Inflammatory macrophage treated with lipopolysaccharide for 4 hours (primary cell): ENCODE results near the gene HES4.

ENCODE experiments used
- DNase-seq: peaks from one replicate; pipeline ENCODE4 v3.0.0-alpha.2; 2020

HES4 gene, protein sequence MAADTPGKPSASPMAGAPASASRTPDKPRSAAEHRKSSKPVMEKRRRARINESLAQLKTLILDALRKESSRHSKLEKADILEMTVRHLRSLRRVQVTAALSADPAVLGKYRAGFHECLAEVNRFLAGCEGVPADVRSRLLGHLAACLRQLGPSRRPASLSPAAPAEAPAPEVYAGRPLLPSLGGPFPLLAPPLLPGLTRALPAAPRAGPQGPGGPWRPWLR

DNA sequence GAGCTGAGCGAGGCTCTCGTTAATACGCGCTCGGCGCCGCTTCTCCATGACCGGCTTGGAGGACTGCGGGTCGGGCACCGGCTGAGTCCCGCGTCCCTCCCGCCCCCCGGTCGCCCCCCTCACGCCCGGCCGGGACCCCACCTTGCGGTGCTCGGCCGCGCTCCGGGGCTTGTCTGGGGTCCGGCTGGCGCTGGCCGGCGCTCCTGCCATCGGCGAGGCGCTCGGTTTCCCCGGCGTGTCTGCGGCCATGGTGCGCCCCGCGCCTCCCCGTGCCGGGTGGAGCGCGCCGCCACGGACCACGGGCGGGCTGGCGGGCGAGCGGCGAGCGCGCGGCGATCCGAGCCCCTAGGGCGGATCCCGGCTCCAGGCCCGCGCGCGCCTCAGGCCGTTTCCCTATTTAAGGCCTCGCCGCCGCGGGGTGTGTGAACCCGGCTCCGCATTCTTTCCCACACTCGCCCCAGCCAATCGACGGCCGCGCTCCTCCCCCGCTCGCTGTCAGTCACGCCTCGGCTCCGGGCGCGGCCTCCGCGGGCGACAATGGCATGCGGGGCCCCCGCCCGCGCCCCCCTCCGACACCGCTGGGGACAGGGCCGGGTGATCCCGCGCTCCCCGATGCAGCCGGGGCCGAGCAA lies at the start of gene HES4:
Gene HES4, minus strand, starts transcription at position 373 of the 632 bp plus-strand sequence. Its CDS starts 124 bp downstream, at position 249.
- peak; percentile 95 for DNase-seq

DNA sequence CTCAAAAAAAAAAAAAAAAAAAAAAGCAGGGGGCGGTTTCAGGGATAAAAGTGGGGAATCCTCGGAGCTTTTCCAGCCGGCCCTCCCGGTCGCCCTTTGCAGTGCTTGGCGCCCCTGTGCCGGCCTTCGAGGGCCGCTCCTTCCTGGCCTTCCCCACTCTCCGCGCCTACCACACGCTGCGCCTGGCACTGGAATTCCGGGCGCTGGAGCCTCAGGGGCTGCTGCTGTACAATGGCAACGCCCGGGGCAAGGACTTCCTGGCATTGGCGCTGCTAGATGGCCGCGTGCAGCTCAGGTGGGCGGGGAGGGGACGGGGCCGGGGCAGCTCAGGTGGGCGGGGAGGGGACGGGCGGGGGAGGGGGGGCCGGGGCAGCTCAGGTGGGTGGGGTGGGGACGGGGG lies 48.9 kb upstream of the HES4 start:
- DNase-seq: no peak

DNA sequence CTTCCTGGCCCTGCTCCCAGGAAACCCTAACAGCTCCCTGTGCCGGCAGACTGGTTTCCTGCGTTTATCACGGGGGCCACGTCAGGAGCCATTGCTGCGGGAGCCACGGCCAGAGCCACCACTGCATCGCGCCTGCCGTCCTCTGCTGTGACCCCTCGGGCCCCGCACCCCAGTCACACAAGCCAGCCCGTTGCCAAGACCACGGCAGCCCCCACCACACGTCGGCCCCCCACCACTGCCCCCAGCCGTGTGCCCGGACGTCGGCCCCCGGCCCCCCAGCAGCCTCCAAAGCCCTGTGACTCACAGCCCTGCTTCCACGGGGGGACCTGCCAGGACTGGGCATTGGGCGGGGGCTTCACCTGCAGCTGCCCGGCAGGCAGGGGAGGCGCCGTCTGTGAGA lies 48.1 kb upstream of the HES4 start:
- no peak for DNase-seq

DNA sequence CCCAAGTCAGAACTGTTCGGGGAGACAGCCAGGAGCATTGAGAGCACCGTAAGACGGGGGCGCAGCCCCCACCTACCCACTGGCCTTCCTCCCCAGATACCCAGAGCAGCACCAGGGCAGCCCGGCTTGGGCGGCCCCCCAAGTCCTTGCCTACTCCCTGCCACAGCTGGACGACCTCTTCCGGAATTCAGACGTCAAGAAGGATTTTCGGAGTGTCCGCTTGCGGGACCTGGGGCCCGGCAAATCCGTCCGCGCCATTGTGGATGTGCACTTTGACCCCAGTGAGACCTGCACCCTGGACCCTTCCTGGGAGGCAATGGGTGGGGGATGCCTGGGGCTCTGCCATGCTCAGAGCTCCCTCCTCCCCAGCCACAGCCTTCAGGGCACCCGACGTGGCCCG lies 47.5 kb upstream of the HES4 start:
- DNase-seq: no peak

DNA sequence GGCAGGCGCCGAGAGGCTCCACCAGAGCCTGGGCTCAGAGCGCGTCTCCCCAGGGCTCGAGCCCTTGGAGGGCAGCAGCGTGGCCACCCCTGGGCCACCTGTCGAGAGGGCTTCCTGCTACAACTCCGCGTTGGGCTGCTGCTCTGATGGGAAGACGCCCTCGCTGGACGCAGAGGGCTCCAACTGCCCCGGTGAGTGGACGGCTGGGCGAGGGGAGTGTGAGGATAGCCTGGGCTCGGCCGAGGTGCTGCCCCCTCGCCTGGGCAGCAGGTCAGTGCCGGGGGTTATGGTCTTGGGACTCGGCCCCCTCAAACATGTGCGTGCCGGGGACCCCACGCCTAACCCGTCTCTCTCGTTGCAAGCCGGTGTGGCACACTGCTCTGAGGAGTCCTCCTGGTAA lies 46.9 kb upstream of the HES4 start:
- DNase-seq: no peak

DNA sequence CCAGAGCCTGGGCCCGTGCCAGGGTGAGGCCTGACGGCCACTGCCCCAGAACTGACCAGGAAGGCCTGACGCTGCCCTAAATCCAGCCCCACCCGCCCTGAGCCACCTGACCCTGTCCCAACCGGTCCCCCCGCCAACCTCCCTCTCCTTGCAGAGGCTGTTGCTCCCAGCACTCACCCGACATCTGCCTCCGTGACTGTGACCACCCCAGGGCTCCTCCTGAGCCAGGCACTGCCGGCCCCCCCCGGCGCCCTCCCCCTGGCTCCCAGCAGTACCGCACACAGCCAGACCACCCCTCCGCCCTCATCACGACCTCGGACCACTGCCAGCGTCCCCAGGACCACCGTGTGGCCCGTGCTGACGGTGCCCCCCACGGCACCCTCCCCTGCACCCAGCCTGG lies 46.3 kb upstream of the HES4 start:
- DNase-seq: no peak

DNA sequence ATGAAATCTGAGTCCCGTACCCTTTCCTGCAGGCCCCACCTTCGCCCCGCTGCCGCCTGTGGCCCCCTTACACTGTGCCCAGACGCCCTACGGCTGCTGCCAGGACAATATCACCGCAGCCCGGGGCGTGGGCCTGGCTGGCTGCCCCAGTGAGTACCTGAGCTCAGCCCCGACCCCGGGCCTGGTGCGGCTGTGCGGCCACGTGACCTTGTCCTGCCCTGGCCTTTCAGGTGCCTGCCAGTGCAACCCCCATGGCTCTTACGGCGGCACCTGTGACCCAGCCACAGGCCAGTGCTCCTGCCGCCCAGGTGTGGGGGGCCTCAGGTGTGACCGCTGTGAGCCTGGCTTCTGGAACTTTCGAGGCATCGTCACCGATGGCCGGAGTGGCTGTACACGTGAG lies 45.2 kb upstream of the HES4 start:
- DNase-seq: no peak

DNA sequence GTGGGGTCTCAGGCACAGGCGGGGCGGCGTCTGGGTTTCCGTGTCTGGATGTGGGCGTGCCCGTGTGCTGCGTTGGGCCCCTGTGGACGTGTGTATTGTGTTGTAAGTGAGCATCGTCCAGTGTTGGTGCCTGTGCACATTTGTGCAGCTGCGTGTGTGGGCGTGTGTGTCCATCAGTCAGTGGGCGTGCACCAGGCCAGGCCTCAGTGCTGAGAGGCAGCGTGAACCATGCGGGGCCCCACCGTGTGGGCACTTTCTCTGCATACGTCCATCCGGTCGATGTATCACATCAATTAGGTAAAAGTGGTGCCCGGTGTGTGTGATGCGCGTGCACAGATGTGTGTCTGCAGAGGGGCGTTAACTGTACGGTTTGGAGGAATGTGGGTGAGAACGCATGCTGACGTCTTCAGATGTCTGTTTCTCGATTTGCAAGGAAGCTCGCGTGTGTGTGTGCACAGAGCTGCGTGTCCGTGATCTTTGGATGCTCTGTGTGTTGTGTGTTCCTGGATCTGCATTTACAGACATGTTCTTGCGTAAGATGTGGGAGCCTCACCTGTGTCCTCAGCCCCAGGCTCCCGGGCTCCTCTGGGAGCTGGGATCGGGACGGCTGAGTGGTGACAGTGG lies 44.7 kb upstream of the HES4 start:
- DNase-seq: no peak

DNA sequence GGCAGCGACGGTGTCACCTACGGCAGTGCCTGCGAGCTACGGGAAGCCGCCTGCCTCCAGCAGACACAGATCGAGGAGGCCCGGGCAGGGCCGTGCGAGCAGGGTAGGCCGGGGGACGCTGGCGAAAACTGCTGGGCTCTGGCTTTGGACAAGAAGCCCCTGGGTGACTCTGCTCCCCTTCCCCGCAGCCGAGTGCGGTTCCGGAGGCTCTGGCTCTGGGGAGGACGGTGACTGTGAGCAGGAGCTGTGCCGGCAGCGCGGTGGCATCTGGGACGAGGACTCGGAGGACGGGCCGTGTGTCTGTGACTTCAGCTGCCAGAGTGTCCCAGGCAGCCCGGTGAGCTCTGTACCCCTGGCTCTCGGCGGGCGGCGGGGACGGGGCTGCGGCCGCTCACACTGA lies 44.0 kb upstream of the HES4 start:
- no peak for DNase-seq

DNA sequence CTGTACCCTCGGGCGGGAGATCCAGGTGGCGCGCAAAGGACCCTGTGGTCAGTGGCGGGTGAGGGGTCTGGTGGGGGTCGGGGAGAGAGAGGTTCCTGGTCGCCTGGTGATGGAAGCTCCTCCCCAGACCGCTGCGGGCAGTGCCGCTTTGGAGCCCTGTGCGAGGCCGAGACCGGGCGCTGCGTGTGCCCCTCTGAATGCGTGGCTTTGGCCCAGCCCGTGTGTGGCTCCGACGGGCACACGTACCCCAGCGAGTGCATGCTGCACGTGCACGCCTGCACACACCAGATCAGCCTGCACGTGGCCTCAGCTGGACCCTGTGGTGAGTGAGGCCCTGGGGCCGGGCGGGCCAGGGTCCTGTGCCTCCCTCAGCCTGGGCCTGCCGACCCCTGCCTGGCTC lies 43.5 kb upstream of the HES4 start:
- DNase-seq: no peak

DNA sequence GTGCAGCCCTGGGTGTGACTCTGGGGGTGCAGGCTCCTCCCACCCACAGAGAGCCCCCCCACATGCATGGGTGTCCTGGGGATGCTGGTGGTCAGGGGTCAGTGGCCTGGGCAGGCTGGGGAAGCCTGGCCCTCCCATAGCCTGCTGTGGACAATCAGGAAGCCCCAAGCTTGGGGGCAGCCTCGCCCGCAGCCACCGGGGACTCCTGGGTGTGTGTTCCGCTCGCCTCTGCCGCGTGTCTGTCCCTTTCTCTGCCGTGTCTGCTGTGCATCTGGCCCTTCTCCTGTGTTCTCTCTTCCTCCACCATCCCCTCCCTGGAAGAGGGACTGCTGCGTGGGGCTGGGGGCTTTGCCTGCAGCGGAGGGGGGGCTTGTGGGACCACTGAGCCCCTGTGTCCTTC lies 42.9 kb upstream of the HES4 start:
- no peak for DNase-seq

DNA sequence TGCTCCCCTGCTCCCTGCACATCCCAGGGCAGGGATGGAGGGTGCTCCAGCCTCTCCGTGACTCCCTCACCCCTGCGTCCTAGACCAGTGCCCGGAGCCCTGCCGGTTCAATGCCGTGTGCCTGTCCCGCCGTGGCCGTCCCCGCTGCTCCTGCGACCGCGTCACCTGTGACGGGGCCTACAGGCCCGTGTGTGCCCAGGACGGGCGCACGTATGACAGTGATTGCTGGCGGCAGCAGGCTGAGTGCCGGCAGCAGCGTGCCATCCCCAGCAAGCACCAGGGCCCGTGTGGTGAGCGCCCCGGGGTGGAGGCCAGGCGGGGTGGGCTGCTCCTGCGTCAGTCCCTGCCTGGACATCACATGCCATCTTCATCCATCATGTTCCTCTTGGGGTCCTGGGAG lies 42.0 kb upstream of the HES4 start:
- DNase-seq: no peak

DNA sequence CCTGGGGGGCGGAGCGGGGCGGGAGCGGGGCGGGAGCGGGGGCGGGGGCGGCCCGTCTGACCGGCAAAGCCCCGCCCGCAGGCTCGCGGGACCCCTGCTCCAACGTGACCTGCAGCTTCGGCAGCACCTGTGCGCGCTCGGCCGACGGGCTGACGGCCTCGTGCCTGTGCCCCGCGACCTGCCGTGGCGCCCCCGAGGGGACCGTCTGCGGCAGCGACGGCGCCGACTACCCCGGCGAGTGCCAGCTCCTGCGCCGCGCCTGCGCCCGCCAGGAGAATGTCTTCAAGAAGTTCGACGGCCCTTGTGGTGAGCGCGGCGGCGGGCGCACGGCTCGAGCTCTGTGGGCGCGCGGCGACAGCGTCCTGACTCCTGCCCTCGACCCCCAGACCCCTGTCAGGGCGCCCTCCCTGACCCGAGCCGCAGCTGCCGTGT lies 41.2 kb upstream of the HES4 start:
- DNase-seq: no peak

DNA sequence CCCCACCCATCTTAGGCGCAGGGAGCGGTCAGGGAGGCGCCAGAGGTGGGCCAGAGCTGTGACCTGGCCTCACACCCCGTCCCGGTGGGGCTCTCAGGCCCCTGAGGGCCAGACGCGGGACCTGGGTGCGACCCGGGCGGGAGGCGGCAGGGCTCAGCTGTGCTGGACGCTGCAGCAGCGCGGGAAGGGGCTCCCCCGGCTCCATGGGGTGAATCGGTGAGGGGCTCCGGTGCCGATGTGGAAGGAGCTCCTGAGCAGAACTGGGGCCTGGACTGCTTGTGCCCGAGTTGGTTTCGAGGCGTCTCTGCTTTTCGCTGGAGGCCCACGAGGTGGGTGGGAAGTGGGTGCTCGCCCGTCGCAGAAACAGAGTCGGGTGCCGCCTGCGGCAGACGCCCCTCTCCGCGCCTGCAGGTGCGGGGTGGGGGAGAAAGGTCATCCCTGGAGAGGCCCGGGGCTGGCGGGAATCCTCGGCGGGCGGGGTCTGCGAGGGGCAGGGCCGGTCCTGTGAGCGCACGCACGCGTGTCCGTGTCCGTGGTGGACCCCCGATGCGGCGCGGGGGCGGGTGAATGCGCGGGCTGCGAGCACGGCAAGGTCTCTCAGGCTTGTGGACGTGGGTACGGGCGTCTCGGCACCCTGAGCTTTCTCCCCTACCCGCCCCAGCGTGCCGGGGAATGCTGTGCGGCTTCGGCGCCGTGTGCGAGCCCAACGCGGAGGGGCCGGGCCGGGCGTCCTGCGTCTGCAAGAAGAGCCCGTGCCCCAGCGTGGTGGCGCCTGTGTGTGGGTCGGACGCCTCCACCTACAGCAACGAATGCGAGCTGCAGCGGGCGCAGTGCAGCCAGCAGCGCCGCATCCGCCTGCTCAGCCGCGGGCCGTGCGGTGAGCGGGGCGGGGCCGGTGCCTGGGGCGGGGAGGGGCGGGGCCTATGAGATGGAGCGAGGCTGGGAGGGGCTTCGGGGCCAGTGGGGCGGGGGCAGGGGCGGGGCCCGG lies 40.4 kb upstream of the HES4 start:
- peak; percentile 68 for DNase-seq

DNA sequence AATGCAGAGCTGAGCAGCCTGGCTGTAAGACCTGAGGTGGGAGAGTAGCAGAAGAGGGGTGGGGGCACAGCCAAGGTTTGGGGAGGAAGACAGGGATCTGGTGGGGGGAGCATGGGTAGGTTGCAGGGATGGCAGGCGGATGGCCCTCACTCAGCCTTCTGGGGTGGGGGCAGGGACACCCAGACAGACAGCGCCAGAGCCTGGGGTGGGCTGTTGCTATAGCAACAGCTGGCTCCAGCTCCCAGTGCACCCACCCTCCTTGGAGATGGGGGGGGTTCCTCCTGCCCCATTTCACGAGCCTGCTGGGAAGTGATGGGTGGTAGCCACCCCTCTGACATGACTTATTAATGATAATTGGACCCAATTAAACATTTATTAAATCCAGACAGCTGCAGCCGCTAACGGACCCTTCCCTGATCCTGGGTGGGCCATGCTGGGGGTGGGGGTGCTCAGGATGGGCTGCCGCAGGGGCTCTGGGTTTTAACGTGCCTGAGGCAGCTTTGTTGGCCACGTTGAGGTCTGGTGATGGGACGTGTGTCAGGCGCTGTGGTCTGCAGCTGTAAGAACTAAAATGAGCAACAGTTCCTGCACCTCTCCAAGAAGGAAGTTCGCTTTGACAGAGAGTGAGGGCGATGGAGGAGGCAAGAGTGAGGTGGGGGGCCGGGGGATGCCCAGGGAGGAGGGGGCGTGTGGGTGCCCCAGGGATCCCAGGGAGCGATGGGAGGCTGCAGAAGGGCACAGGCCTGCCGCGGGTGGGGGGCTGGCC lies 39.4 kb upstream of the HES4 start:
- peak; percentile 47 for DNase-seq

DNA sequence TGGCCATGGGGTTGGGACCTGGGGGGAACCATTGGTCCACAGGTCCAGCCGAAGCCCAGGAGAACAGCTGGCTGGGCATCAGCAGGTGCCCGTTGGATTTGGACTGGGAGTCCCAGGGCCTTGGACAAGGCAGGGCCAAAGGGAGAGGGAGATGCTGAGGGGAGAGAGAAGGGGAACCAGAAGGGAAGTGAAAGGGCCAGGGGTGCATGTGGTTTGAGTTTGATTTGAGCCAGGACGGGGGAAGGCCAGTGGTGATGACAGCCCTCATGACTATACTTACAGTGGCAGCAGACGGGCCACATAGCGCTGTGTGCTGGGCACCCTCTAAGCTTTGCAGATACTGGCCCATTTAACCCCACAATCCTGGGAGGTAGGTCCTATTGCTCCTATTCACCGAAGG lies 38.8 kb upstream of the HES4 start:
- peak; percentile 82 for DNase-seq

DNA sequence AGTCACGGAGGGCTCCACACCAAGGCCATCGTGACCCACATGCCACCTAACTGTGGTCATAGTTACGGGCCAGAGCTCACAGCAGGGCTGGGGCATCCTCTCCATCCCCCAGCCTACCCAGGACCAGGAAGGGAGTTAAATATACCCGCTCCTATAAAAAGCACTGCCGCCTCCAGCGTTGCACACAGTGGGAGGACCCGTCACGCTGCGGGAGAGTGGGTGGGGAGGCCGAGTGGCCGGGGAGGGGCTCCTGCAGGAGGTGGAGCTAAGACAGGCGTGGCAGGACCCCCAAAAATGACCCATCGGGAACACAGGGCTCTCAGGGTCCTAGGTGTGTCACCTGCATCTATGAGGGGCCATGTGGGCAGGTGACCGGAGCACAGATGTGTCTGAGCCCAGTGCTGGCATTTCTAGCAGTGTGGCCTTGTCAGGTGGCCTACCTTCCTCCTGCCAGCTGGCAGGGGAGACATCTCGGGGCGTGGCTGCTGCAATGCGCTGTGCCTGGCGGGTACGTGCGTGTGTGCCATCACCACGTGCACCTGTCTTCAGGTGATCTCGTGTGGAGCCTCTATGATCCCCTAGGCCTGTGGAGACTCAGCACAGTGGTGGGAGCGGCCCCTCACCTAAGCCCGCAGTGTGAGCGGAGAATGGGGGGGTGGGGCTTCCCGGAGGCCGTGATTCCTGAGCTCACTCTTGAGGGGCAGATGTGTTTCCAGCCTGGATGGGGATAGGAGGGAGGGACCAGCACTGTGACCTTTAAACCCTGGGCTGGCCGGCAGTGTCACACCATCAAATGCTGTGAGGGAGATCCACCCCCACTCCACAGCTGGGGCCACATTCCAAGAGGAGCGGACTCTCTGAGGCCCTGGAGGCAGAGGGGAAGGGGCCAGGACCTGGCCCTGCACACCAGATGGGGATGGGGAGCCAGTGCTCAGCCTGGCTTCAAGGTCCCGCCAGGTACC lies 37.8 kb upstream of the HES4 start:
- DNase-seq: no peak

DNA sequence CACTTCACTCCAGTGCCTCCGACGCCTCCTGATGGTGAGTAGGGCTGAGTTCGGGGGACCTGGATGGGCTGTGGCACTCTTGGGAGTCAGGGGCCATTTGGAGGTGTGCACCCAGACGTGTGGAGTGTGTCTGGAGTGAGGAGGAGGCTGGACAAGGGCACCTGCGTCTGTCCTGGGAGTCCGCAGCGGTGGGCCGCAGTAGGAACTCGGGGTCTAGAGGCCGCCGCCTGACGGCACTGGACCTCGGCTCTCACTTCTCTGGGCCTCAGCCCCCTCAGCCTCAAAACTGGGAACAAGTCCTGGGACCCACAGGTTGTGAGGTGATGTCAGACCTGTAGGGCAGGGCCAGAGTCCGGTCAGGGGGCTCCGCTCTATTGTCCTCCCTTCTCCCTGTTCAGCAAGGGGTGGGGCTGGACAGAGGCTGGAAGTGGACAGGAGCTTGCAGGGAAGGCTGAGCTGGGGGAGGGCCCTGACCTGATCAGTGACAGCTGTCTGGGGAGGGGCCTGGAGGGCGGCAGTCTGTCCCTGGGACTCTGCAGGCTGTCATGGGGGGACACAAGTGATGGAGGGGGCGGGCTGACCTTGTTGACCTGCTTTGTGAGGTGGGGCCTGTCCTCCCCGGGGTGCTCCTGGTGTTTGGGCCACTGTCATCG lies 35.5 kb upstream of the HES4 start:
- DNase-seq: no peak

DNA sequence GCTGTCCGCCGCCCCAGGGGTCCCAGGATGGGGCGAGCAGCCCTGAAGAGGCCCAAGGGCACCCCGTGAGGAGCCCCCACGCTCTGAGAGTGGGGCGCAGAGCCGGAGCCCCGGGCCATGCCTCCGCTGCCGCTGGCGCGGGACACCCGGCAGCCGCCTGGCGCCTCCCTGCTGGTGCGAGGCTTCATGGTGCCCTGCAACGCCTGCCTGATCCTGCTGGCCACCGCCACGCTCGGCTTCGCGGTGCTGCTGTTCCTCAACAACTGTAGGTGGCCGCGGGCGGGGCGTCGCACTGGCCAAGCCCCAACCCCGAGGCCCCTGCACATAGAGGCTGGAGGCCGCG lies 34.5 kb upstream of the HES4 start:
- no peak for DNase-seq

DNA sequence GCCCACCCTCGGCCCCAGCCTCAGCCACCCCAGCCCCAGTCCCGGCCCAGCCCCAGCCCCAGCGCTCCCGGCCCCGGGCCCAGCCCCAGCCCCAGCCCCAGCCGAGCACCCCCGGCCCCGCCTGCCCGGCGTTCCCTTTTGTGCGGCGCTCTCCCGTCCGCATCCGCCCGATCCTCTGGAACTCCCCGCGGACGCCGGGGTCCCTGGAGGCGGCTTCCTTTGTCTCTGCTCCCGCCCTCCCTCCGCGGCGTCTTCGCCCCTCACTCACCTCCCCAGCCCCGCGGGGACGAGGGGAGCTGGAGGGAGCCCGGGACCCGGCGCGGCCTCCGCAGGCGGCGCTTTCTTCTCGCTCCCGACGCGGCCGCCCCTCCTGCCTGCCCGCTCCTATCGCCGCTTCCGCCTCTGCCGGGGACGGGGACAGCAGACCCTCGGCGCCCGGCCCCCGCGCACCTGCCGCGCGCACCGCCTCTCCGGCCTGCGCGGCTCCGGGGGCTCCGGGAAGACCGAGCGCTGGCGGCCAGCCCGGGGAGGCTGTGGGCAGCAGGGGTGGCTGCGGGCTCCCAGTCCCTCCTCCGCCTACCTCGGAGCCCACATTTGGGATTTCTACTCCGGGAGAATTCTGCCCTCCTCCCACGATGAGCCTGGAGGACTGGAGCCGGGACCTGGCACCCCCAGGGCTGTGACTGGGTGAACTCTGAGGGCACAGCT lies 34.0 kb upstream of the HES4 start:
- no peak for DNase-seq
